Dermis microvascular lymphatic vessel endothelial cell (primary cell): ENCODE data around the gene PTGES2. TPM values are rescaled to one million over a fixed set of nuclear protein-coding genes. Genes with fewer than 3 reads are reported as not detected.
"Not testable (repeated sequence)": the region's sequence is repeated elsewhere in the genome, so short reads cannot be mapped to it uniquely, and the experiment has no call there.

Experiments used
- DNase-seq, 2 donors: peaks; one replicate each; pipeline versions ENCODE4 v3.0.0 to v3.0.0-alpha.2; 2010; ENCODE audit warnings: low read depth in 2 of 2
- total RNA-seq: library from RNA; depleted of rRNA; stranded (reverse); fragments of >200 nt; gene quantifications from 2 replicates; pipeline ENCODE4 v1.2.1, GENCODE V29; 2014

Gene PTGES2
- total RNA-seq, 1 donor from 2014 or later: 67.3 TPM

GRCh38 chr9:128088253-128088945 is 39.1 kb downstream of the PTGES2 start:
- DNase-seq: no peak

GRCh38 chr9:128087262-128087661 is 40.3 kb downstream of the PTGES2 start:
- no peak for DNase-seq

DNA sequence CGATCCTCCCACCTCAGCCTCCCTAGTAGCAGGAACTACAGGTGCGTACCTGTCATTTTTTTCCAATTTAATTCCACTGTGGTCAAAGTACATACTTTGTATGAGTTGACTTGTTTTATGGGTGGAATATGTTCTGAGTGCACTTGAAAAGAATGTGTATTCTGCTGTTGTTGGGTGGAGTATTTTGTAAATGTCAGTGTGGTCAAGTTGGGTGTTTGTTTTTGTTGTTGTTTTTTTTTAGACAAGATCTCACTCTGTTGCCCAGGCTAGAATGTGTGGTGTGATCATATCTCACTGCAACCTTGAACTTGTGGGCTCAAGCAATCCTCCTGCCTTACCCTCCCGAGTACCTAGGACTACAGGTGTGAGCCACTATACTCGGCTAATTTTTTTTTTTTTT is 41.6 kb downstream of the PTGES2 start:
- no peak for DNase-seq

- no peak for DNase-seq
These were observed 42.8 kb downstream of the PTGES2 start for GRCh38 chr9:128084746-128085145.

DNA sequence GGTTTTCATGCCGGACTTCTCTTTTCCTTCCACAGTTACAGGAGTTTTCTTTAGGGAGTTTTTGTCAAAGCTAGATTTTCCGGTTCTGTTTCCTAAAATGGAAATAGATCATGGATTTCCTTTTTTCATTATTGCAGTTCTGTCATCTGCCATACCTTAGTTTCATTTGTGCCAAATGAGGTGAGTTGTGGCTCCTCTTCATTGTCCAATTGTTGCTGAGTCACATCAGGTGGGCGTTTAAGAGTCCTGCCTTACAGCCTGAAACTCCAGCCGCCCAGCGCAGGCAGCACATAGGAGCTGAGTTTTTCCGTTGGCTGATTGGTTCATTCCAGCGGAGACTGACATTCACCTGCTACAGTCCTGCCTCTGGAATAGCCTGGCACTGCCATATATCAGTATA is 45.4 kb downstream of the PTGES2 start:
- DNase-seq: peak in 1 of 2 donors; percentile 24

DNA sequence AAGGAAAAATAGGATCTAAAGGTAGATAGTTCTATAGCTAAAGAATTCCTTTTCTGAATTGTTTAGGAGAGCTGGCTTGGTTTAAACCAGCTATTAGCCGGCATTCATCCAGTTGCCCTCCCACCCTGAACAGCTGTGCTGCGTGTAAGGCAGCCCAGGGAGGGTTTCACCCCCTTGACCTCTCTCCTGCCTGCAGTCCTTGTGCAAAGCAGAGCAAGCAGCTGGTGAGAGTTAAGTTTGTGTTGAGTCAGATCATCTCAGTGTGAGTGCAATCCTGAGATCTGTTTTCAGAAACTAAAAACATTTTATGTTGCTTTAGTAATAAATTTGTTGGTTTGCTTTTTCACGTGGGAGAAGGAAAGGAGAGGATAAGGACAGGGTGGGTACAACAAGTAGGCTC is 46.5 kb downstream of the PTGES2 start:
- no peak for DNase-seq

- no peak for DNase-seq
These were observed 47.3 kb downstream of the PTGES2 start for GRCh38 chr9:128080206-128080605.

DNA sequence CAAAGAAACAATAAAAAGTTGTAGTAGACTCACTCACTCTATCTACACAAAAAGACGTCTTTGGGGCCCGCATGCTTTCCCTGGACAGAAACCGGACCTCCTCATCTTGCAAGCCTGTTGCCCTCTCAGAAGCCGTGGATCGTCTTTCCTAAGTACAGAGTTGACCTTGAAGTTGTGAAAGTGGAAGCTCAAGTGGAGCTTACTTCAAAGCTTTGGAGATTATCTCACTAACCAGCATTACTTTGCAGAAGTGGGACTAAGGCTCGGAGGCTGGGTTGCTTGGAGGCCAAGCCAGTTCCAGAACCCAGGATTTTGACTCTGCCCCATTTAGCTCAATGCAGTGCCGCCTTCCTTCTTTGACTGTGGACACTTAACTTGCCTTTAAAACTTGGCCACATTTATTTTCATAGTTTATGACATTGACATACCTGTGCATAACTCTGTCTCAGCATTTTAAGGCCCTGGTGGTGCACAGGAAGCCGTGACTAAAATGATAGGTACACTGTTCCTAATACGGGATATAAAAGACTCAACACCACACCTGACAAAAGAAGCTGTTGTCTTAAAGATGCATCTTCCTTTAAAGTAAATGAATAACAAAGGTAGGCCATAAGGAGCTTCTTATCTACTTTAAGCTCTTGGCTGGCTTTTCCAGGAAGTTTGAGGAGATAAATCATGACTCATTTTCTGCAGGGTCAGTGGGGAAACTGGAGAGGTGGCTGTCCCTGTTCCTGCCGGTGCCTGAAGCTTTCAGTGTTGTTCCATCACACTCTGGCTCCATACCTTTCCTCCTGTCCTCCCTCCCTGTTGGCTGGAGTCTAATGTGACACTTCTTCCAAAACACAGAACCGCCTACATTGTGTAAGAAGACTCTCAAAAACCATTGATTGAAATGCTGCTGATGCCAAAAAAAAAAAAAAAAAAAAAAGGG is 48.8 kb downstream of the PTGES2 start:
- peak in 1 of 2 donors; percentile 40 for DNase-seq

- DNase-seq: peak in 1 of 2 donors; percentile 43
These were observed 49.6 kb downstream of the PTGES2 start for GRCh38 chr9:128077847-128078503.

DNA sequence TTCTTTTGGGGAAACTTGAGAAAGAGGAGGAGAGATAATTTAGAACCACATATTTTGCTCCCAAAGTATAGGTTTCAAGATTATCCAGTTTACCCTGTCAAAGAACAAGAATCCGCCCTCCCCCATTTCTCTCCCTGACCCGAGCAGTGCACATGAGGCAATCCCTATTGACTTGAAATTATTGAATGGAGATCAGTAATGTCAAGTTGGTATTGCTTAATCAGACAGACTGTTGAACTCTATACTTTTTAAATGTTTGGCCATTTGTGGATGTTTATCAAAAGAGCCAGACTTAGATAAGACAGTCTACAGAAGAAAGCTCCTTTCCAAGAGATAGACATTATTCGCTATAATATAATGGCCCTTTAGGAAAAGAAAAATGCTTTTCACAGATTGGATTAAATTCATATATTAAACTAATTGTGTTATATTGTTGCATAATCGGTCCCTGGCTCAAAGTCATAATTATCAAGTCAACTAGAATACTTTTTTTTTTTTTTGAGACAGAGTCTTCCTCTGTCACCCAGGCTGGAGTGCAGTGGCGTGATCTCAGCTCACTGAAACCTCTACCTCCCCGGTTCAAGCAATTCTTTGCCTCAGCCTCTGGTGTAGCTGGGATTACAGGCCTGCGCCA is 54.2 kb downstream of the PTGES2 start:
- DNase-seq: no peak

GRCh38 chr9:128072144-128073021 is 55.1 kb downstream of the PTGES2 start:
- peak; percentile 30 to 76 for DNase-seq

- DNase-seq: not testable (repeated sequence)
These were observed 56.1 kb downstream of the PTGES2 start for GRCh38 chr9:128071475-128071874.

- DNase-seq: no peak
These were observed 56.7 kb downstream of the PTGES2 start for GRCh38 chr9:128070874-128071273.

Other genes with a start within 250 kb of the PTGES2 start
- gene ST6GALNAC6, start 228.1 kb downstream of the PTGES2 start, total RNA-seq: 23.4 and 35.7 TPM in 2 replicates
- 27.3 and 32.2 TPM in 2 replicates for gene ST6GALNAC4, start 210.7 kb downstream of the PTGES2 start, total RNA-seq
- gene PIP5KL1, start 197.0 kb downstream of the PTGES2 start, total RNA-seq: 0.39 and 1.0 TPM in 2 replicates
- 8.9 and 17.7 TPM in 2 replicates for gene DPM2, start 189.9 kb downstream of the PTGES2 start, total RNA-seq
- 15.0 and 60.1 TPM in 2 replicates for gene EEIG1, start 146.7 kb downstream of the PTGES2 start, total RNA-seq
- gene NAIF1, start 60.4 kb downstream of the PTGES2 start, total RNA-seq: 9.1 and 10.2 TPM in 2 replicates
- 25.8 and 45.6 TPM in 2 replicates for gene SLC25A25, start 59.5 kb downstream of the PTGES2 start, total RNA-seq
- gene LCN2, start 21.7 kb upstream of the PTGES2 start, total RNA-seq: not detected in 2 replicates
- gene BBLN, start 32.5 kb upstream of the PTGES2 start, total RNA-seq: 26.3 and 62.5 TPM in 2 replicates
- 11.7 and 18.3 TPM in 2 replicates for gene CIZ1, start 63.8 kb upstream of the PTGES2 start, total RNA-seq
- 0.13 and 0.38 TPM in 2 replicates for gene DNM1, start 75.7 kb upstream of the PTGES2 start, total RNA-seq
- gene GOLGA2, start 148.3 kb upstream of the PTGES2 start, total RNA-seq: 34.7 and 40.7 TPM in 2 replicates
- gene SWI5, start 148.5 kb upstream of the PTGES2 start, total RNA-seq: 15.8 and 16.4 TPM in 2 replicates
- gene TRUB2, start 194.7 kb upstream of the PTGES2 start, total RNA-seq: 27.5 and 27.7 TPM in 2 replicates
- 23.4 and 30.3 TPM in 2 replicates for gene COQ4, start 195.1 kb upstream of the PTGES2 start, total RNA-seq
- 19.9 and 29.8 TPM in 2 replicates for gene SLC27A4, start 212.8 kb upstream of the PTGES2 start, total RNA-seq
- gene URM1, start 243.6 kb upstream of the PTGES2 start, total RNA-seq: 47.8 and 66.2 TPM in 2 replicates